ENCODE data around the gene SCP2. TPM values are rescaled to one million over a fixed set of nuclear protein-coding genes. Genes with fewer than 3 reads are reported as not detected.

Gene SCP2
- total RNA-seq, 6 experiments from 2014 or later: 207 to 885 (median 634) TPM

GRCh38 chr1:53014791-53015507 lies 87.9 kb downstream of the SCP2 start:
- Histone ChIP-seq H3K4me3 (peak overlapping the region; percentile 22 to 46 (median 41)), H3K27me3 (no peaks in the 10 kb centered on the region), H3K9me3 (no peaks in the 10 kb centered on the region), H3K4me1 (peaks cover 0 to 8% (median 2%) of the 10 kb centered on the region in 4 donors), H3K27ac (peak overlapping the region in 2 of 3 donors; percentile 18 to 43), H3K36me3 (peaks cover 0 to 32% (median 15%) of the 10 kb centered on the region in 4 donors)
- WGBS (ENCODE audit: insufficient coverage, low coverage, low lambda C conversion rate, missing lambda C conversion rate): 13% methylated on average over 9 of the region's 9 CpGs
- ATAC-seq (peak; percentile 92 to 98 (median 92)), DNase-seq (peak; percentile 65 to 73 (median 71))
- intact Hi-C loops (cut with DNase I): no loop called here
- TF ChIP-seq CTCF (IDR thresholded peaks at IDR 0.05) (no peak), POLR2A (IDR thresholded peaks at IDR 0.05) (peak; percentile 29)

GRCh38 chr1:53015508-53015860 lies 88.4 kb downstream of the SCP2 start:
- peak overlapping the region; percentile 22 to 46 (median 41) for H3K4me3 ChIP-seq
- peaks cover 0 to 8% (median 2%) of the 10 kb centered on the region in 4 donors for H3K4me1 ChIP-seq
- no peak for TF ChIP-seq POLR2A (IDR thresholded peaks at IDR 0.05)
- no peak for TF ChIP-seq CTCF (IDR thresholded peaks at IDR 0.05)
- WGBS (ENCODE audit: insufficient coverage, low coverage, low lambda C conversion rate, missing lambda C conversion rate): 50% methylated on average over 3 of the region's 3 CpGs
- intact Hi-C loops (cut with DNase I): no loop called here
- DNase-seq (no peak), ATAC-seq (no peak)
- no peak overlapping the region for H3K27ac ChIP-seq
- H3K36me3 ChIP-seq: peaks cover 0 to 32% (median 15%) of the 10 kb centered on the region in 4 donors
- H3K9me3 ChIP-seq: no peaks in the 10 kb centered on the region
- H3K27me3 ChIP-seq: no peaks in the 10 kb centered on the region

GRCh38 chr1:53016705-53017104 lies 89.6 kb downstream of the SCP2 start:
- intact Hi-C loops (cut with DNase I): no loop called here
- H3K4me1 ChIP-seq: peaks cover 0 to 9% (median 2%) of the 10 kb centered on the region in 4 donors

GRCh38 chr1:53020588-53020987 lies 93.5 kb downstream of the SCP2 start:
- intact Hi-C loops (cut with DNase I): loop anchor here in 1 of 2 donors (10.0 kb wide), 1 partner anchor 154 kb away; no protein-coding TSS in a partner anchor

More at GRCh38 chr1:53016705-53017104, 89.6 kb downstream of the SCP2 start:
- H3K27me3 ChIP-seq: no peaks in the 10 kb centered on the region
- 89% methylated on average over 1 of the region's 1 CpG for WGBS (ENCODE audit: insufficient coverage, low coverage, low lambda C conversion rate, missing lambda C conversion rate)
- ATAC-seq (no peak), DNase-seq (no peak)
- no peak overlapping the region for H3K27ac ChIP-seq
- no peak overlapping the region for H3K4me3 ChIP-seq
- no peak for TF ChIP-seq POLR2A (IDR thresholded peaks at IDR 0.05)
- no peak for TF ChIP-seq CTCF (IDR thresholded peaks at IDR 0.05)
- H3K9me3 ChIP-seq: no peaks in the 10 kb centered on the region
- H3K36me3 ChIP-seq: peaks cover 0 to 33% (median 15%) of the 10 kb centered on the region in 4 donors

More at GRCh38 chr1:53020588-53020987, 93.5 kb downstream of the SCP2 start:
- Histone ChIP-seq H3K27ac (no peak overlapping the region), H3K4me3 (no peak overlapping the region), H3K4me1 (peaks cover 0 to 32% (median 10%) of the 10 kb centered on the region in 4 donors), H3K27me3 (no peaks in the 10 kb centered on the region), H3K36me3 (peaks cover 0 to 42% (median 15%) of the 10 kb centered on the region in 4 donors), H3K9me3 (no peaks in the 10 kb centered on the region)
- ATAC-seq (no peak), DNase-seq (no peak)
- 28% methylated on average over 5 of the region's 5 CpGs for WGBS (ENCODE audit: insufficient coverage, low coverage, low lambda C conversion rate, missing lambda C conversion rate)
- TF ChIP-seq CTCF (IDR thresholded peaks at IDR 0.05) (no peak), POLR2A (IDR thresholded peaks at IDR 0.05) (no peak)

Measured in right lobe of liver (tissue), 6 donors.